Ishikawa (cell line): ENCODE data around the gene CLSTN1.

Source experiments
- CEBPB ChIP-seq: IDR thresholded peaks from 2 replicates; pipeline ENCODE4 v1.6.1; 2012
- EP300 ChIP-seq: IDR thresholded peaks from 2 replicates; pipeline ENCODE4 v1.6.1; 2012; ENCODE audit warnings: borderline replicate concordance

DNA sequence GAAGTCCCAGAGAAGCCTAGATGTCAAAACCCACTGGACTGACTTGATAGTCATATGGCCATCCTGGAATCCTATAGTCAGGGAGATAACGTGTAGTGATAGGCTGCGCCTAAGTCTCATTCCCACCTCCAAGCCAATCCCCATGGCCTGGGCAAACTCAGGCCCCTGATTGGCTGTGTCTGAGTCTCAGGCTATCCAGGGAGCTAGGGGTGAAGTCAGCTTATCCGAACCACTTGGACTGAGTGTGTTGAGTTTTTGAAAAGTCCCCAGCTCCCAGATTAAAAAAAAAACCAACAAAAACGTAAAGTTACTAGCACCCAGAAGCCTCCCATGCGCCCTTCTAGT lies 120.6 kb downstream of the CLSTN1 start:
- TF ChIP-seq EP300 (no peak), CEBPB (no peak)
